GM12892 (cell line): ENCODE data around the gene S100A8.

ENCODE experiments used
- POLR2A ChIP-seq: IDR thresholded peaks from 2 replicates; pipeline ENCODE4 v1.6.1; 2011; ENCODE audit warnings: low read depth, low read length, control low read depth
- TAF1 ChIP-seq: IDR thresholded peaks from 2 replicates; pipeline ENCODE4 v1.6.1; 2011; ENCODE audit warnings: low read depth, mild to moderate bottlenecking, control low read depth, low read length, borderline replicate concordance

- TF ChIP-seq POLR2A (no peak), TAF1 (no peak)
These were observed 32.8 kb downstream of the S100A8 start, which contains the start of gene S100A9 for GRCh38 chr1:153357853-153358690.
